Measurements from ENCODE around the gene NECTIN4.

DNA sequence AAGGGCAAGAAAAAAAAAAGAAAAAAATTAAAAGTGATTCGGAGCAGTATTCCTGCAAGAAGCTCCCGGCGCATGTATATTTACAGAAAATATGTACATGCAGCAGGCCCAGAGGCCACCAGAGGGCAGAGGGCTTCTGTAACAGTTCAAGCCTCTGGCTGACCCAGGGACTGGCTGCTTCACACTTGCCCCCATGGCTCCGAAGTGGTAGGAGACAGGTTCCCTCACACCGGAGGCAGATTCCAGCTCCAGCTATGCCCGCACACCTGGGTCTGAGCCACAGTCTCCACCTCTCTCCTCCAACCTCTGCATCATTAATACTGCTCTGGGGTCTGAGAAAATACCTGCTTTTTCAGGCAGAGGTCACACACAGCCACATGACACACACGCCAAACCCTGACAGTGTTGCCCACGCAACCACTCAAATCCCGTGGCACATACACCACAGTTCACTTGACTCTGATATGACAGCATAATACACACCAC lies 17.4 kb downstream of the NECTIN4 start:
- no peak for TF ChIP-seq ETV6 (CRISPR knock-in tag; conservative IDR thresholded peaks at IDR 0.05)
- no peak for TF ChIP-seq PAWR (CRISPR knock-in tag; IDR thresholded peaks at IDR 0.05; ENCODE audit: borderline replicate concordance)

All from HepG2 (cell line).